MM.1S (cell line): Measurements from ENCODE around the gene TBC1D32.

Experiments used
- CTCF ChIP-seq: fragments of 300-600 bp; sonication (generic); IDR thresholded peaks from 2 replicates; pipeline ENCODE4 v1.5.1; 2016; ENCODE audit warnings: antibody characterized with exemption, low read length, mixed read lengths
- EZH2 ChIP-seq: fragments of 300-600 bp; sonication (generic); optimal IDR thresholded peaks from 2 replicates; pipeline ENCODE3; 2017; ENCODE audit warnings: low read depth, mild to moderate bottlenecking, antibody characterized with exemption, low read length, mixed read lengths
- EZH2phosphoT487 ChIP-seq: fragments of 300-600 bp; sonication (generic); IDR thresholded peaks from 2 replicates; pipeline ENCODE4 v1.6.1; 2018; ENCODE audit warnings: antibody characterized with exemption, low read length

- no peak for TF ChIP-seq CTCF
- no peak for TF ChIP-seq EZH2phosphoT487
- no peak for TF ChIP-seq EZH2
Measured at GRCh38 chr6:121382467-121383121, 48.3 kb upstream of the TBC1D32 start.
